RCC 7860 (cell line): ENCODE data around the gene CXCR2.
"Not testable (repeated sequence)": the region's sequence is repeated elsewhere in the genome, so short reads cannot be mapped to it uniquely, and the experiment has no call there.

Experiments
- DNase-seq: peaks from one replicate; pipeline ENCODE4 v3.0.0-alpha.2; 2015; ENCODE audit warnings: low spot score
- FAIRE-seq: peaks from 2 replicates; lab custom pipeline; 2012; peaks lifted over from hg19 to GRCh38; lab: Jason Lieb, UNC

The CXCR2 gene

DNA sequence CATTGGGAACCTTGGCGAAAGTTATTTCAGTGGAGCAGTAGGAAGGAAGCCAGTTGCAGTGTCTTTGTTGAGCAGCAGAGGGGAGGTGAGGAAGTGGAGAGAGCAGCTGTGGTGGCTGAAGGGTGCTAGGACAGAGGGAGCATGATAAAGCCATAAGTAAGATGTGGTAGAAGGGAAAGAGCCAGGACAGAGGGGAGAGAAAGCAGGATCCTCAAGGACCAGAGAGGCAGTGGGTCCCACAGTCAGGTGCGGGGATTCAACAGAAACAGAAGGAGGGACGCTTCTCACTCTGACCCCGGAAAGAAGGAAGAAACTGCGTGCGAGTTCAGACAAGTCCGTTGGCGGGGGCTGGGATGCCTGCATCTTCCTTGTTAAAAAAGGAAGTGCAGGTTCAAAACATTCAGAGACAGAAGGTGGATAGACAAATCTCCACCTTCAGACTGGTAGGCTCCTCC is at the start of gene CXCR2:
Gene CXCR2, plus strand, starts transcription at position 403 of the 455 bp plus-strand sequence. CDS start 8,774 bp downstream, outside the sequence.
- DNase-seq, result no peak
- no peak for FAIRE-seq

DNA sequence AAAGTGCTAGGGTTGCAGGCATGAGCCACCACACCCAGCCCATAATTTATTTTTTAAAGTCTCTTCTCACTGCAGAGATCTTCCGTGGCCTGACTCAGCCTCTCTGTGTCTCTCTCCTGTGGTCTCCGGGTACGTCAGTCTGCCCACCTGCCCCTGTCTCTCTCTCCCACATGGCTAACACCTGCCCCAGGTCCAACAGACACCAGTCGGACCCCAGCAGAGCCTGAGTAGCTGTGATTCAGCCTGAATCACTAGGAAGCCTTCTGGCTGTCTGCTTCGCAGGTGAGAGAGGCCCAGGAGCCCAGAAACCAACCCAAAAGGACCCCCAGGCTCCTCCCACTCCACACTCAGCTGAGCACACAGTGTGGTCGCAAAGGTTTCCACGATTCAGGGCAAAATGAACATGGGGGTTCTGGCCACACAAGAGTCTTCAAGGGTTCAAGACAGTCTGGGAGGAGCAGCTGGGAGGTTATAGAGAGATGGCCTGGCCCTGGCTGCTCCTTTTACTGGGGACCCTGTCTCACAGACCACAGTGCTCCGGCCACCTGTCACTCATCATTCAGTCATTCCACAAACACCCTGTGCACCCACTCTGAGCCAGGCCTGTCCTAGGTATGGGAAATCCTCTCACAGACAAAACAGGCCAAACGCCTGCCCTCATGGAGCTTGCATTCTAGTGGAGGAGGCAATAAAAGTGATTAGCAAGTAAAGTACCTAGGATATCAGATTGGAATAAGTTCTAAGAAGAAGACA is 48.2 kb upstream of the CXCR2 start:
- no peak for FAIRE-seq
- no peak for DNase-seq

DNA sequence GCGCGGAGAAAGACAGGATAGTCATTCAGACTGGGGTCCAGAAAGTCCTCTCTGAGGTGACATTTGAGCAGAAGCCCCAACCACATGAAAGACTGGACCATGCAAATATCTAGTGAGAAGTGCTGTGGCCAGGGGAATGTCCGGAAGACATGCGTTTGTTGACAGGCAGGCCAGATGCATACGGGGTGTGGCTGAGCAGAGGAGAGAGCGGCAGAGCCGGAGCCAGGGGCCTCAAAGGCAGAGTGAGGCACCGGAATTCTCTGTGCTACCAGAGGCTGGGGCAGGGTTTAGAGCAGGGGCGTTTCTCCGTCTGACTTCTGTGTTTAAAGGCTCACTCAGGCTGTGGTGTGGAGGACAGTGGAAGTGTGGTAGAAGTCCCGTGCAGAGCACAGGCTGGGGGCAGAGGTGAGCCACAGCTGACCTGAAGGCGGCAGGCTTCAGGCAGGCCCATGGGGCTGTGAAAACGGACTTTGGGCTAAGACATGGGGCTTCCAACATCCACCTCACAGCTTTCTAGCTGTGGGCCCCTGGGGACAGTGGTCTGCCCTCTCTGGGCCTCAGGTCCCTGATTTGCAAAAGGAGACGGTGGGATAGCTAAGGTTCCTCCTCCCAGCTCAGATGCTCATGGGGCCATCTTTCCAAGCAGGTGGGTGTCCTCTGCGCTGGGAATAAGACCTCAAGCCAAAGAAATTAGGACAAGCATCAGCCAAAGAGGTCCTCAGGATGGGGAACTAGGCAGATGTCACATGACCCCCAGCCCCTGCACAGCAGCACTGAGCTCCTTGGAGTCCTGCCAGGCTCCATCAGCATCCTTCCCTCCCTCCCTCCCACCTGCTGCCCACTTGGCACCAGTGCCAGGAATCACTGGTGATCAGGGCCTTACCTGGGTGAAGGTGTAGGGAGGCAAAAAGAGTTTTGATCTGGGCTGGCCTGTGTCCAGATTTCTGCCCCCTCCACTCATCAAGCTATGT is 45.6 kb upstream of the CXCR2 start:
- DNase-seq, result no peak
- FAIRE-seq, result no peak

DNA sequence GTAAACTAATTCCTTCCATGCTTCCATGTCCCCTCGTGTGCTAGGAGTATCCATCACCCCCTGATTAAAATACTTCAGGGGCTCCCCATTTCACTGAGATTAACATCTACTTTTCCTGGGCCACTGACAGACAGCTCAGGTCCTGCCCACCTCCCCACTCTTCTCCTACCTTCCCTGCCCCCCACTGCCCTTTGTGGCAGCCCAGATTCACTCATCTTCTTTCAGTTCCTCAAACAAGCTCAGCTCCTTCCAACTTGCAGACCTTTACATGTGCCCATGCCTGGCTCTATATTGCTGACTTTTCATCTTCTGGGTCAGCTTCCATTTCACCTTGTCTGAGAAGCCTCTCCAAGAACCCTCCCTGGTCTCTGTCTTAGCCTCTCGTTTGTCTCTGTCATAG is 44.8 kb upstream of the CXCR2 start:
- DNase-seq (no peak), FAIRE-seq (no peak)

DNA sequence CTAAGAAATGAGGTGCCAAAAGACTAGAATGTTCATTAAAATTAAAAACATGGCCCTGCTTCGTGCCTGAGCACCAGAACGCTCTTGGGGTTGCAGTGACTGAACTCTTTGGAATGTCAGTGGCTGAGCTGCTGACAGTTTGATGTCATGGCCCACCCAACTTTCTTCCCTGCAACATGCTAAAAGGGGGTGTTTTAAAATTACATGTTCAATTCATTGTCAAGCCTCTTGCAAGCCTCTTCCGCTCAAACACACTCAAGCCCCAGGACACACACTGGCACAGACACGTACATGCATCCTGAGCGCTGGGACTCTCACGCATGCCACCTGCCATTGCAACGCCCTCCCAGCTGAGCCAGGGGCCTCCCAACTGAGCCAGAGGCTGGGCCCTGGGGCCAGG is 44.1 kb upstream of the CXCR2 start:
- FAIRE-seq (no peak), DNase-seq (no peak)

DNA sequence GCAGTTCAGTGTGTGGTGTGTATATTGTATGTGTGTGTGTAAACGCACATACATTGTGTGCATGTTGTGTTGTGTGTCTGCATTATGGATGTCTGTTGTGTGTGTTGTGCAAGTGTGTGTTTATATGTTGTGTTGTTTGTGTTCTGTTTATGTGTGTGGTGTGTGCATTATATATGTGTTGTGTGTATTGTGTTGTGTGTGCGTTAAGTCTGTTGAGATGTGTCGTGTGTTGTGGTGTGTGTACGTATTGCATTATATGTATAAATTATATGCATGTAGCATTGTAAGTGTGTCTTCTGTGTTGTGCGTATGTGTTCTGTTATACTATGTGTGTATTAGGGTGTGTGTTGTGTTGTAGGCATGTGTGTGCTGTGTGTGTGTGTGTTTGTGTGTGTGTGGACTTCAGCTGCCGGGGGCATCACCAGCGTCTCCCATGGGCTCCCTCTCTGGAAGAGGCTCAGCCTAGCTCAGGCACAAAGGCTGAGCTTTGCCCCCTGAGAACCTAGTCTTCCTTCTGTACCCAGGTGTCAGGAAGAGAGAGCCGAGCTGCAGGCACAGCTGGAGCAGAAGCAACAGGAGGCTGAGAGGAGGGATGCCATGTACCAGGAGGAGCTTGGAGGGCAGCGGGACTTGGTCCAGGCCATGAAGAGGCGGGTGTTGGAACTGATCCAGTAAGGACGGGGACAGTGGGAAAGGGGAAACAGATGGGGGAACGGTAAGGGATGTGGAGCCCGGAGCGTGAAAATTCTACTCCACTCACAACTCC is 43.1 kb upstream of the CXCR2 start:
- FAIRE-seq (no peak), DNase-seq (no peak)

DNA sequence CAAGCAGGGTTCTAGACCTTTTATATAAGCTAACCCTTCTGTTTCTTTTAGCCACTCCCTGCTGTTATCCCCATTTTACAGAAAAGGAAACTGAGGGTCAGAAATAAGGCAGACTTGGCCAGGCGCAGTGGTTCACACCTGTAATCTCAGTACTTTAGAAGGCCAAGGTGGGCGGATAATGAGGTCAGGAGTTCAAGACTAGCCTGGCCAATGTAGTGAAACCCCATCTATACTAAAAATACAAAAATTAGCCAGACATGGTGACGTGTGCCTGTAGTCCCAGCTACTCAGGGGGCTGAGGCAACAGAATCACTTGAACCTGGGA is 42.5 kb upstream of the CXCR2 start:
- FAIRE-seq, result no peak
- no peak for DNase-seq

DNA sequence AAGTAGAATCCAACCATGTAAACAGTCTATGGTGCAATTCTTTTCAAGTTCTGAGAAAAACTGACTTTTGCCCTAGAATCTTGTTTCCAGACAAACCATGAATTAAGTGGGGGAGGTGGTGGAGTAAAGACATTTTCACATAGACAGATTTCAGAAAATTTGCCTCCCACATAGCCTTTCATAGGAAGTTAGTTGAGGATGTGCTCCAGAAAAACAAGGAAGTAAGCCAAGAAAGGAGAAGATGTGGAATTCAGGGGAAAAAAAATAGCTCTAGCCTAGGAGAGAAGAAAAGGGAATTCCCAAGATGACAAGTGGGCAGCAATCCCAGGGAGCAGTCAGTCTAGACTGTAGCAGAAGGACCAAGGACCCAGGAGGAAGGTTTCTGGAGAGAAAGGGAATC is 39.4 kb upstream of the CXCR2 start:
- DNase-seq, result no peak

DNA sequence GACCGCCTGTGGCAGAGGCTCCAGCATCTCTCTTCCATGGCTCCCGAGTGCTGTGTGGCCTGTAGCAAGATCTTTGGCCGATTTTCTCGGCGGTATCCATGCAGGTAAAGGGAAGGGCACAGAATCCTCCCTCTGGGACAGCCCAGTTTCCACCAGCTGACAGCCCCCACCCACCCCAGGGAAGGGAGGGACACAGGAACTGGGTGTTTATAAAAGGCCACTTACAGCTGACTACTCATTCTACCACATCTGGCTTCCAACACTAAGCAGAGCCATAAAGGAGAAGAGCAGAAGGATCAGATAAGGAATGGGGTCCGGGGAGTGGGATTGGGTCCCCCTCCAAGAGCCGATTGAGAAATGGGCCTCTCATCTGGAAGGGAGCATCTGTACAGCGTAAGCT is 36.6 kb upstream of the CXCR2 start:
- no peak for FAIRE-seq
- no peak for DNase-seq

More for the DNA sequence above, 39.4 kb upstream of the CXCR2 start:
- FAIRE-seq, result no peak

DNA sequence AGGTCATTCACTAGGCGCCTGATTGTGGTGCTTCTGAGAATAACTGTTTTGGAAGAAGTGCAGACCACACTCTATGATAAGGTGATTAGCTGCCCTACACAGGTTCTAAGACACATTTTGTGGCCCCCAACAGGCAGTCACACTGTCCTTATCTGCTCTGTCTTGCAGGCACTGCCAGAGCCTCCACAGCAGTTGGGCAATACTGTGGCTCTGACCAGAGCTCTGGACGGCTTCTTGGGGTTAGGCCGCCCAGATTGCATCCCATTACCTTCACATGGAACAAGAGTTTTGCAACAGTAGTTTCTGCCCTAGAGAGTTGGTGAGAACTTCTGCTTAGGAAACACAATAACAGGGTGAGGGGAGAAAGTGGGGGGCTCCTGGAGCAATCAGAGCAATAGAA is 34.1 kb upstream of the CXCR2 start:
- FAIRE-seq (no peak), DNase-seq (no peak)

DNA sequence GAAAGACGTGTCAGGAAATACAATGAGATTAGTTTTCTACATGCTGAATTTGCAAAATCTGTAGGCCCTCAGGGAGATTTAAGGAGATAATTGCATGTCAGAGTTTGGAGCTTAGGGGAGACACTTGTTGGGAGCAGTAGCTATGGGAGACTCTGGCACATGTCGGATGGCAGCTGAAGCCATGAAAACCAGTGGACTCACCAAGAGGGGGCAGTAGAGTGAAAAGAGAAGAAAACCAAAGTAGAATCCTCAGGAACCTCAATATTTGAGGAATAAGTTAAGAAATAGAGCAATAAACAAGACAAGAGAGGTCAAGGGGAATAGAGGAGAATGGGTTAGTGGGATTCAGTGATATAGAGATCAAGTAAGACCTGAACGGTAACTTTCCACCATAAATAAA is 31.9 kb upstream of the CXCR2 start:
- DNase-seq (no peak), FAIRE-seq (no peak)

DNA sequence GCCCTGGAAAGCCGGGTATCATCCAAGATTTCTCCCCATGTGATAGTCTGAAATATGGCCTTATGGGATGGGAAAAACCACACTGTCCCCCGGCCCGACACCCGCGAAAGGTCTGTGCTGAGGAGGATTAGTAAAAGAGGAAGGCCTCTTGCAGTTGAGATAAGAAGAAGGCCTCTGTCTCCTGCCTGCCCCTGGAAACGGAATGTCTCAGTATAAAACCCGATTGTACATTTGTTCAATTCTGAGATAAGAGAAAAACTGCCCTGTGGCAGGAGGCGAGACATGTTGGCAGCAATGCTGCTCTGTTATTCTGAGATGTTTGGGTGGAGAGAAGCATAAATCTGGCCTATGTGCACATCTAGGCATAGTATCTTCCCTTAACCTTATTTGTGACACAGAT is 30.0 kb upstream of the CXCR2 start:
- DNase-seq (no peak), FAIRE-seq (no peak)

DNA sequence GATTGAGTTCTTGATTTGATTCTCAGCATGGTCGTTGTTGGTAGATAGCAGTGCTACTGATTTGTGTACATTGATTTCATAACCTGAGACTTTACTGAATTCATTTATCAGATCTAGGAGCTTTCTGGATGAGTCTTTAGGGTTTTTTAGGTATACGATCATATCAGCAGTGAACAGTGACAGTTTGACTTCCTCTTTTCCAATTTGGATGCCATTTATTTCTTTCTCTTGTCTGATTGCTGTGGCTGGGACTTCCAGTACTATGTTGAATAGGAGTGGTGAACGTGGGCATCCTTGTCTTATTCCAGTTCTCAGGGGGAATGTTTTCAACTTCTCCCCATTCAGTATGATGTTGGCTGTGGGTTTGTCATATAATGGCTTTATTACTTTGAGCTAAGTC is 27.9 kb upstream of the CXCR2 start:
- no peak for FAIRE-seq
- DNase-seq, result no peak

DNA sequence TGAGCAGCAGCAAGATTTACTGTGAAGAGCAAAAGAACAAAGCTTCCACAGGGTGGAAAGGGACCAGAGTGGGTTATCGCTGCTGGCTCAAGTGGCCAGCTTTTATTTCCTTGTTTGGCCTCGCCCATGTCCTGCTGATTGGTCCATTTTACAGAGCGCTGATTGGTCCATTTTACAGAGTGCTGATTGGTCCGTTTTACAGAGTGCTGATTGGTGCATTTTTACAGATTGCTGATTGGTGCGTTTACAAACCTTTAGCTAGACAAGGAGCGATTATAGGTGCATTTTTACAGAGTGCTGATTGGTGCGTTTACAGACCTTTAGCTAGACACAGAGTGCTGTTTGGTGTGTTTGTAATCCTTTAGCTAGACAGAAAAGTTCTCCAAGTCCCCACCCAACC is 17.0 kb upstream of the CXCR2 start:
- not testable (repeated sequence) for DNase-seq, FAIRE-seq

DNA sequence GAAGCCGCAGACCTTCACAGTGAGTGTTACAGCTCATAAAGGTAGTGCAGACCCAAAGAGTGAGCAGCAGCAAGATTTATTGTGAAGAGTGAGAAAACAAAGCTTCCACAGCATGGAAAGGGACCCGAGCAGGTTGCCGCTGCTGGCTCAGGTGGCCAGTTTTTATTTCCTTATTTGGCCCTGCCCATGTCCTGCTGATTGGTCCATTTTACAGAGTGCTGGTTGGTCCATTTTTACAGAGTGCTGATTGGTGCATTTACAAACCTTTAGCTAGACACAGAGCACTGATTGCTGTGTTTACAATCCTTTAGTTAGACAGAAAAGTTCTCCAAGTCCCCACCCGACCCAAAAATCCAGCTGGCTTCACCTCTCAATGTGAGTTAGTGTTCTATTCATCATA is 4.0 kb upstream of the CXCR2 start:
- not testable (repeated sequence) for FAIRE-seq, DNase-seq

DNA sequence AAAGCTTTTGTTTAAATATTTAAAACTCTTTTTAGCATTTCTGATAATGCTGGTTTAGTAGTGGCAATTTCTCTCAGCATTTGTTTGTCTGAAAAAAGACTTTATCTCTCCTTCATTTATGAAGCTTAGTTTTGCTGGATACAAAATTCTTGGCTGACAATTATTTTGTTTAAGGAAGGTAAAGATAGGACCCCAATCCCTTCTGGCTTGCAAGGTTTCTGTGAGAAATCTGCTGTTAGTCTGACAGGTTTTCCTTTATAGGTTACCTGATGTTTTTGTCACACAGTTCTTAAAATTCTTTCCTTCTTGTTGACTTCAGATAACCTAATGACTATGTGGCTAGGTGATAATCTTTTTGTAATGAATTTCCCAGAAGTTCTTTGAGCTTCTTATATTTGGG is 3.5 kb upstream of the CXCR2 start:
- FAIRE-seq, DNase-seq: not testable (repeated sequence)

DNA sequence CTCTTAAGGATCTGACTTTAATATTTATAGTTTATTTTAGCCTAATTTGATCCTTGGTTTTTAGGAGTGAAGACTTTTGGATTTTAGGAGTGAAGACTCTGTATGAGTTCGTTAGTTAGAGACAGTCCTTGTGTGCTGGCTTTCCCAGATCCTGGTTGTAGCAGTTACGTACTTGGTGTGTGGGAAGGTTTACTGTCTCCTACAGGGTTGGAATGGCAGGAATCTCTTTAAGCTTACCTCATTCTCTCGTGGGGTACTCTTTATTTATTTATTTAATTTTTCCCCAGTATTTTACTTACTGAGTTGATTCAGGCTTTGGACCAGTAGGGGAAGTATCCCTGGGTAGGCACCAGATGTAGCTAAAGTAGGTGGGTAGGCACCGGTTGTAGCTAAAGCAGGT is 1.8 kb upstream of the CXCR2 start:
- DNase-seq, result no peak
- no peak for FAIRE-seq

DNA sequence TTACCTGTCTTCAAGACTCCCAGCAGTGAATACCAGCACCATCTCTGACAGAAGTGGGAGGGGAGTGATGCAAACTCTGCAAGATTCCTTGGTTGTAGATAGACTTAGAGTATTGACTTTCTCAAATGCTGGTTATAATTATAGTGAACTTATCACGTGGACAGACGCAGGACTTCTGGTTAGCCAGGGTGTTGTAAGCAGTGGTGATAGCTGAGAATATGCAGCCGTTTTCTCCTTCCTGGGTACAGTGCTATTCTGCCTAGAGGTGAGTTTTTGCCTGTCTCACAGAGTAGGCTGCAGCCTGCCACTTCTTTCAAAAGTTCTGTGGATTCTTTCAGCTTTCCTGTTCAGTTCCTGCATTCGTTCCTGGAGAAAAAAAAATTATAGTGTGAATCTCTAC is 733 bp upstream of the CXCR2 start:
- no peak for DNase-seq
- no peak for FAIRE-seq

DNA sequence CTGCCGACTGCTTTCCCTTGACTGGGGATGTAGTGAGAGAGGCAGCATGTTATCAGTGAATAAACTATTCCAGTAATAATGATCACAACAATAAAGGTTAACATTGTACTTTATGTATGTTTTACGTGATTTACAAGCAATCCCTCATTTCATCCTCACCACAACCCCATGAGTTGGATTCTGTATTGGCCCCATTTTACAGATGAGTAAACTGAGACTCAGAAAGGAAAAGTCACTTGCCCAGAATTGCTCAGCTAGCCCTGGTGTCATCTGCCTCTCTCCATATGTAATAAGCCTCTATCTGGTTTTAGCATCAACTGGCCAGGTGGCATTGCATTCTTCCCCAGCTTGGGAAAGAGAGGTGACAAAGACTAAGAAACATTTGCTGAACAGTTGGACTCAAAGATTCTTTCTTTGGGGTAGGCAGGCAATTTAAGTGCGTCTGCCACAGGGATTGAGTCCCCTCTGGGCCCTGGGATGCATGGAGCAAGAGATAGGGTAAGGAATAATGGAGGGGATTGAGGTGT is 2.2 kb downstream of the CXCR2 start:
- DNase-seq, result no peak

DNA sequence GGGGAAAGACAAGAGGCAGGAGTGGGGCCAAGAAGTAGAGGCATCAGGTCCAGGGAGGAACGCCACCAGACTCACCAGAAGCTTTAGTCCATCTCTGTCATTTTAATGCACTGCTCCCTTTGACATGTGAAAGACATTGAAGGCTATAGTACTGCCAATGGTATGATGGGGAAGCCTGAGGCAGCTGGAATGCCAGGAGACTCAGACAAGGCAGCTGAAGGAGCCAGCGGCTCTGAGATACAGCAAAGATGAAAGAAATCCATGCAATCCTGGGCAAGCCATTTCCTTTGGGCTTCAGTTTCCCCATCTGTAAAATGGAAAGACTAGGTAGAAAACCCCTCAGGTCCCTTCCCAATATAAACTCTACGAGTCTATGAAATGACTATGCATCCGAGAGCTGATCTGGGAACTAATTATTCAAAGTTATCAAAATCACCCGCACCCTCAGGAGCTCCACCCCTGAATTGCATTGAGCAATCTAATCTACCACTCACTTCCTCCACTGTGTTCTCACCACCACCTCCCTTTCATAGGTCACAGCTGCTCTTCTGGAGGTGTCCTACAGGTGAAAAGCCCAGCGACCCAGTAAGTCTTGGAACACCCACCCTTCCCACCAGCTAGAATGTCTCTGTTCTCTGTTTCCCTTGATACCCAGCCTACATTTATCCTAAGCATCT is 3.1 kb downstream of the CXCR2 start:
- no peak for DNase-seq

More for the DNA sequence above, 2.2 kb downstream of the CXCR2 start:
- no peak for FAIRE-seq

More for the DNA sequence above, 3.1 kb downstream of the CXCR2 start:
- FAIRE-seq, result no peak
